CD4-positive, alpha-beta T cell (primary cell): ENCODE results near the gene GRID1. TPM values are rescaled to one million over a fixed set of nuclear protein-coding genes. Genes with fewer than 3 reads are reported as not detected.

Source experiments
- ATAC-seq: fragments of 200-7000 bp; cut with Tn5 transposase; one replicate; pipeline ENCODE4 v1.10.0; 2022; ENCODE audit warnings: mild to moderate bottlenecking; ENCODE audit not compliant: poor library complexity
- CTCF ChIA-PET: fragments of 350-600 bp; sonication (Branson Sonifier 250); formaldehyde crosslinking; loops from one replicate; lab custom pipeline; 2021; ENCODE audit warnings: antibody characterized with exemption, inconsistent platforms; lab: Charles Lee
- POLR2A ChIA-PET: fragments of 350-600 bp; sonication (Branson Sonifier 250); formaldehyde crosslinking; loops from one replicate; lab custom pipeline; 2021; ENCODE audit warnings: antibody characterized with exemption, inconsistent platforms; lab: Charles Lee
- DNase-seq, 14 experiments: peaks; one replicate each; pipeline ENCODE4 v3.0.0-alpha.2; 2013 to 2020; ENCODE audit warnings: mixed read lengths in 2 of 14
- H3K27ac ChIP-seq, 2 donors: one replicate each; pipeline versions ENCODE4 v1.5.1 to v1.7.0; 2013; ENCODE audit warnings: low read length in 2 of 2, low read depth in 1 of 2, mild to moderate bottlenecking in 1 of 2
- H3K27me3 ChIP-seq, 2 experiments: 1 replicate in 1 of 2; 2 replicates in 1 of 2; pipeline versions ENCODE4 v1.6.1 to v1.7.0; 2013; ENCODE audit warnings: low read length in 2 of 2, control low read depth in 1 of 2, mild to moderate bottlenecking in 1 of 2, moderate library complexity in 1 of 2; ENCODE audit not compliant: insufficient read depth in 2 of 2, control insufficient read depth in 1 of 2
- H3K36me3 ChIP-seq: one replicate; pipeline ENCODE4 v1.6.1; 2013; ENCODE audit warnings: low read length, control low read depth; ENCODE audit not compliant: insufficient read depth
- H3K4me1 ChIP-seq: one replicate; pipeline ENCODE4 v1.6.1; 2013; ENCODE audit warnings: low read length, control low read depth; ENCODE audit not compliant: insufficient read depth
- H3K4me3 ChIP-seq: one replicate; pipeline ENCODE4 v1.5.1; 2013; ENCODE audit warnings: mild to moderate bottlenecking, low read length, moderate library complexity
- H3K9me3 ChIP-seq, 2 experiments: 1 replicate in 1 of 2; 2 replicates in 1 of 2; pipeline versions ENCODE4 v1.6.1 to v1.7.0; 2013; ENCODE audit warnings: low read length in 2 of 2, mild to moderate bottlenecking in 2 of 2, control low read depth in 1 of 2, moderate library complexity in 1 of 2; ENCODE audit not compliant: control insufficient read depth in 1 of 2, insufficient read depth in 1 of 2
- H3K27ac Mint-ChIP-seq: one replicate; pipeline ENCODE4 v1.8.0; 2020; ENCODE audit warnings: mixed read lengths
- H3K27me3 Mint-ChIP-seq: one replicate; pipeline ENCODE4 v1.8.0; 2021; ENCODE audit warnings: mixed read lengths
- H3K36me3 Mint-ChIP-seq: one replicate; pipeline ENCODE4 v1.8.0; 2021; ENCODE audit warnings: low read depth, mixed read lengths
- H3K4me1 Mint-ChIP-seq: one replicate; pipeline ENCODE4 v1.8.0; 2021; ENCODE audit warnings: low read depth, mixed read lengths
- H3K4me3 Mint-ChIP-seq: one replicate; pipeline ENCODE4 v1.8.0; 2020; ENCODE audit warnings: mild to moderate bottlenecking, mixed read lengths
- H3K9me3 Mint-ChIP-seq: one replicate; pipeline ENCODE4 v1.8.0; 2020; ENCODE audit warnings: mixed read lengths
- CTCF ChIP-seq: fragments of 200-600 bp; IDR thresholded peaks from one replicate; pipeline ENCODE4 v1.8.0; 2022; ENCODE audit warnings: antibody characterized with exemption, mild to moderate bottlenecking
- intact Hi-C, 2 experiments: fragments of 100-400 bp; cut with DNase I in 1 of 2; cut with micrococcal nuclease in 1 of 2; formaldehyde crosslinking; loops; one replicate each; pipeline versions ENCODE4 v1.15.1 to v1.9.0; 2023 to 2025; cut with DNase I, micrococcal nuclease
- total RNA-seq, 174 experiments: library from RNA in 2 of 174; stranded (reverse) in 2 of 174; gene quantifications; one replicate each; pipeline ENCODE4 v1.2.3 and lab custom pipeline; 2021 to 2026

Gene GRID1
- total RNA-seq, 2 experiments from 2014 or later = not detected

DNA sequence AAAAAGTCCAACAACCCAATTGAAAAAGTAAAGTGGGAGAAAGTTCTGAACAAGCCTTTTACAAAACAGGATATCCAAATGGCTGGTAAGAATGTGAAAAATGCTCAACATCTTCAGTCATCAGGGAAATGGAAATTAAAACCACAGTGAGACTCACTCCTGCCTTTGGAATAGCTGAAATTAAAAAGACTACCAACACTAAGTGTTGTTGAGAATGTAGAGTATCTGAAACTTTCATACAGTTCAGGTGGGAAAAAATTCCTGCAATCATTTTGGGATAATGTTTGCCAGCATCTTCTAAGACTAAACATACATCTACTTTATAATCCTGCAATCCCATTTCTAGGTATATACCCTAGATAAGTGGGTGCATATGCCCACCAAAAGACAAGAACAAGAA lies 395.1 kb downstream of the GRID1 start:
- intact Hi-C loops = no loop called here
- no peak for ATAC-seq
- POLR2A ChIA-PET = no interaction called here
- Mint-ChIP-seq H3K9me3 (peaks cover 2% of the 10 kb centered on the region), H3K36me3 (no peaks in the 10 kb centered on the region), H3K27ac (no peak overlapping the region), H3K4me3 (no peak overlapping the region), H3K27me3 (no peaks in the 10 kb centered on the region), H3K4me1 (no peaks in the 10 kb centered on the region)
- CTCF ChIA-PET = no interaction called here
- no peak for TF ChIP-seq CTCF
- no peaks in the 10 kb centered on the region for H3K4me1 ChIP-seq
- DNase-seq = no peak
- H3K9me3 ChIP-seq = peaks cover 3 to 5% of the 10 kb centered on the region in 2 experiments
- H3K36me3 ChIP-seq = no peaks in the 10 kb centered on the region
- H3K27me3 ChIP-seq = no peaks in the 10 kb centered on the region
- H3K27ac ChIP-seq = no peak overlapping the region
- no peak overlapping the region for H3K4me3 ChIP-seq

DNA sequence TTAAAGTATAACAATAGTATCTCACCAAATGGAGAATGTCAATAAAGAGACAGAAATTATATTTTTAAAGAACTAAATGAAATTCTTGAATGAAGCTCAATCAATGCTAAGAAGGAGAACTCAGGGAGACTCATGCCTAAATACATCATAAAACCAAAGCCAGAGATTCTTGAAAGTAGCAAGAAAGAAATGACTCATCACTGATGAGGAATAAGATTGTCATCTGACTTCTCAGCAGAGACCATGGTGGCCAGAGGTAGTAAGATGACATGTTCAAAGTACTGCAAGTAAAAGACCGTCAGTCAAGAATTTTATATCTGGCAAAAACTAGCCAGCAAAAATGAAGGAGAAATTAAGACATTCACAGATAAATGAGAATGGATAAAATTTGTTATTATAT lies 399.0 kb downstream of the GRID1 start:
- TF ChIP-seq CTCF = no peak
- Mint-ChIP-seq H3K27me3 (peaks cover 25% of the 10 kb centered on the region), H3K4me3 (no peak overlapping the region), H3K27ac (no peak overlapping the region), H3K4me1 (no peaks in the 10 kb centered on the region), H3K9me3 (peaks cover 4% of the 10 kb centered on the region), H3K36me3 (no peaks in the 10 kb centered on the region)
- Histone ChIP-seq H3K27me3 (peaks cover 3 to 5% of the 10 kb centered on the region in 2 experiments), H3K36me3 (no peaks in the 10 kb centered on the region), H3K4me3 (no peak overlapping the region), H3K27ac (no peak overlapping the region), H3K9me3 (peaks cover 0 to 5% of the 10 kb centered on the region in 2 experiments), H3K4me1 (no peaks in the 10 kb centered on the region)
- intact Hi-C loops = no loop called here
- DNase-seq (no peak), ATAC-seq (no peak)
- CTCF ChIA-PET = no interaction called here
- POLR2A ChIA-PET = no interaction called here

GRCh38 chr10:85961479-85962067 lies 405.0 kb downstream of the GRID1 start:
- peaks cover 0 to 9% of the 10 kb centered on the region in 2 experiments for H3K9me3 ChIP-seq
- POLR2A ChIA-PET = interaction anchor here (0.7 kb wide), 1 partner anchor 1195 kb away, joined by 3 read pairs; no protein-coding TSS in a partner anchor
- Mint-ChIP-seq H3K4me3 (no peak overlapping the region), H3K36me3 (no peaks in the 10 kb centered on the region), H3K9me3 (peaks cover 2% of the 10 kb centered on the region), H3K27ac (no peak overlapping the region), H3K4me1 (no peaks in the 10 kb centered on the region), H3K27me3 (peaks cover 43% of the 10 kb centered on the region)
- H3K4me1 ChIP-seq = no peaks in the 10 kb centered on the region
- H3K36me3 ChIP-seq = no peaks in the 10 kb centered on the region
- CTCF ChIA-PET = no interaction called here
- H3K27ac ChIP-seq = no peak overlapping the region
- no peak overlapping the region for H3K4me3 ChIP-seq
- H3K27me3 ChIP-seq = peaks cover 3 to 7% of the 10 kb centered on the region in 2 experiments
- intact Hi-C loops = no loop called here
- no peak for DNase-seq
- no peak for TF ChIP-seq CTCF
- no peak for ATAC-seq
